Measurements from ENCODE around the gene PDE4DIP. TPM values are rescaled to one million over a fixed set of nuclear protein-coding genes. Genes with fewer than 3 reads are reported as not detected.
"Not testable (repeated sequence)": the region's sequence is repeated elsewhere in the genome, so short reads cannot be mapped to it uniquely, and the experiment has no call there.

The PDE4DIP gene
- total and polyA plus RNA-seq, 2 experiments from 2014 or later = 16.5 to 35.2 TPM

DNA sequence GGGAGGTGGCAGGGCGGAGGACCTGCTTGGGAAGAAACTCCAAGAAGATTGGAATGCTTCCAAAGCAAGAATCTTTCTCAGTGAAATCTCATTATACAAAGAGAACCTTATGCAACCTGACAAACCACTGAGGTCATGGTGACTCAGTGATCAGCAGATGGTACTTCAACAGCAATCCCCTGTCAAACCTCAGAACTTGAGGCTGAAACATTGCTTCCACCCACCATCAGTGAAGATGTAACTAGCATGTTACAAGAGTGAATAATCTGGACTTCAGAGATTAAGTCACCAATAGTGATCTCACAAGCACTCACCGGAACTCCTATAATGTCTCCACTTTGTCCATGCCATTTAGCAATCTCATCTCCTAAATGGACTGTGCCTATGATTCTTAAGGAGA, 148.1 kb downstream of the PDE4DIP start:
- DNase-seq (ENCODE audit: low spot score); H3K27me3 Mint-ChIP-seq (ENCODE audit: insufficient read depth, low read depth, poor library complexity); H3K27me3 ChIP-seq (ENCODE audit: insufficient read depth); H3F3A ChIP-seq (replicated peaks; ENCODE audit: low read depth); H2AFZ ChIP-seq; ATAC-seq; H3K27ac Mint-ChIP-seq; H3K4me2 ChIP-seq; H3K36me3 ChIP-seq (ENCODE audit: insufficient read depth); H3K4me3 ChIP-seq; H3K4me1 ChIP-seq (ENCODE audit: insufficient read depth); H3K79me2 ChIP-seq (replicated peaks; ENCODE audit: insufficient read depth); H3K36me3 Mint-ChIP-seq (ENCODE audit: low read depth); H3K27ac ChIP-seq (ENCODE audit: low read depth); H4K20me1 ChIP-seq (replicated peaks; ENCODE audit: insufficient read depth); H3K9me2 ChIP-seq (ENCODE audit: insufficient read depth); H3K4me3 Mint-ChIP-seq; H3K9me3 Mint-ChIP-seq; H3K4me1 Mint-ChIP-seq: not testable (repeated sequence)

DNA sequence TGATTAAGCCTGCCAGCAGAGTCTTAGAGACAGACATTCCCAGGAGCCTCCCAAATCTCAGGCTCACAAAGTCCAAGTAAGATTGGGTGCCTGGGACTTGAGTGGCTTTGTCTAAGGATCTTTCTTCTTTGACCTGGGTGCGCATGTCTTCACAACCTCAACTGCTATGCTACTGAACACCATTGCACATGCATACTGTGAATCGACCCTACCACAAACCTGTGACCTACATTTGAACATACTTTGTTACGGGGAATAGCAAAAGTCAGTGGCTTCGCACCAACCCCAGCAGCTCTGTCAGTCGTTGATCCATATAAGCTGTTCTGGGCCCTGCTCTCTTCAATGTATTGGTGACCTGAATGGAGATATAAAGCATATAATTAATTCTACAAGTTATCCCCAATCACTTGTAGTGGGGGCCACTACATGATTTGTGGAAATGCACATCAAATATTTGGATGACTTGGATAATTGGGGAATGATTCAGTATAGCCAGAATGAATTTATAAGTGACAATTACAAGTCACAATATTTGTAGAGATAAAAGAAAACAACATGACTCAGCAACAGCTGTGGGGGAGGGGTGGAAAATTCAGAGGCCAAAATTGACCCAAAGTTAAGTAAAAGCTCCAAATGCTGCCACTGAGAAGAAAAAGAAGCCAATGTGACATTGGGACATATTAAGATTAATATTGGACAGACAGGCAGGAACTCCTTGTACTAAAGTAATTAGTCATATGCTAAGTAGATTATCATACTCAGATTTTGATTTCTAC, 152.4 kb downstream of the PDE4DIP start:
- not testable (repeated sequence) for ATAC-seq; H4K20me1 ChIP-seq (replicated peaks; ENCODE audit: insufficient read depth); H3K4me1 Mint-ChIP-seq; H3K4me1 ChIP-seq (ENCODE audit: insufficient read depth); H3K27me3 ChIP-seq (ENCODE audit: insufficient read depth); H3K4me3 ChIP-seq; H3K27ac ChIP-seq (ENCODE audit: low read depth); H3K4me2 ChIP-seq; H3K27ac Mint-ChIP-seq; H3F3A ChIP-seq (replicated peaks; ENCODE audit: low read depth); H3K4me3 Mint-ChIP-seq; H3K27me3 Mint-ChIP-seq (ENCODE audit: insufficient read depth, low read depth, poor library complexity); H3K9me2 ChIP-seq (ENCODE audit: insufficient read depth); H3K79me2 ChIP-seq (replicated peaks; ENCODE audit: insufficient read depth); DNase-seq (ENCODE audit: low spot score); H3K36me3 ChIP-seq (ENCODE audit: insufficient read depth); H2AFZ ChIP-seq; H3K36me3 Mint-ChIP-seq (ENCODE audit: low read depth); H3K9me3 Mint-ChIP-seq

DNA sequence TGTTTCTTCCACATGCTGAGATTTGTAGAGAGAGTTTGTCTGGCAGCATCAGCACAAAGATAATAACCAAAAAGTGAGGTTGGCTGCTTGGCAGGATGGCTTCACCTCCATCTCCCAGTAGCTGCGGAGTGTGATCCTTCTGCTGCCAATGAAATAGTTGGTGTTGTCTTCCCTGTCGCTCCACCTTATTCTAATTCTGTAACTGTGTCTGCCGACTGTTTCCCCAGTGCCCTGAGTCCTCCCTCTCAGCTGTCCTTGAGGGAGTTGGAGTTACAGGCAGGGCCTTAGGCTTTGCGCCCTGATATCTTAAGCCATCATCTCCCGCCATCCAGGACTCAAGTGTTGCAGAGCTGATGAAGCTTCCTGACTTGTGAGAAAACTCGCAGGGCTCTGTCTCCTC, 153.2 kb downstream of the PDE4DIP start:
- H3K27ac ChIP-seq (ENCODE audit: low read depth); H3K4me1 ChIP-seq (ENCODE audit: insufficient read depth): not testable (repeated sequence)

DNA sequence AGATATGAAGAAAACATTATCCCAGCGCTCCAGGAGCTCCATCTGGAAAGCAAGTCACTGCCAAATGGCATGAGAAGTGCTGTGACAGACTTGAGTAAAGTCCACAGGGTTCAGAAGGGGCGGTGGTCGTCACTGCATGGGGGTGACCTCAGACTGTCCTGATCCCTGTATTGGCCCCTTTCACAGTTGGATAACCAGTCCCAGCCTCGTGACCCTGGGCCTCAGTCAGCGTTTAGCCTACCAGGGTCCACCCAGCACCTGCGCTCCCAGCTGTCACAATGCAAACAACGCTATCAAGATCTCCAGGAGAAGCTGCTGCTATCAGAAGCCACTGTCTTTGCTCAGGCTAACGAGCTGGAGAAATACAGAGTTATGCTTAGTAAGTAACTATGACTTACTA, 158.4 kb downstream of the PDE4DIP start:
- H3K4me3 Mint-ChIP-seq; ATAC-seq; H3K4me1 ChIP-seq (ENCODE audit: insufficient read depth); H4K20me1 ChIP-seq (replicated peaks; ENCODE audit: insufficient read depth); H3K4me1 Mint-ChIP-seq; H3K36me3 Mint-ChIP-seq (ENCODE audit: low read depth); H3K27me3 ChIP-seq (ENCODE audit: insufficient read depth); H3K4me3 ChIP-seq; H3K27ac Mint-ChIP-seq; H3K9me3 Mint-ChIP-seq; H3K27ac ChIP-seq (ENCODE audit: low read depth); H2AFZ ChIP-seq; DNase-seq (ENCODE audit: low spot score); H3K27me3 Mint-ChIP-seq (ENCODE audit: insufficient read depth, low read depth, poor library complexity); H3K79me2 ChIP-seq (replicated peaks; ENCODE audit: insufficient read depth); H3K4me2 ChIP-seq; H3F3A ChIP-seq (replicated peaks; ENCODE audit: low read depth); H3K9me2 ChIP-seq (ENCODE audit: insufficient read depth); H3K36me3 ChIP-seq (ENCODE audit: insufficient read depth): not testable (repeated sequence)

More for the DNA sequence above, 153.2 kb downstream of the PDE4DIP start:
- H3K79me2 ChIP-seq (replicated peaks; ENCODE audit: insufficient read depth); H3K4me2 ChIP-seq; H3K4me3 Mint-ChIP-seq; H3K36me3 ChIP-seq (ENCODE audit: insufficient read depth); H3K36me3 Mint-ChIP-seq (ENCODE audit: low read depth); H3K4me1 Mint-ChIP-seq; H3K27me3 ChIP-seq (ENCODE audit: insufficient read depth); H3F3A ChIP-seq (replicated peaks; ENCODE audit: low read depth); H3K9me3 Mint-ChIP-seq; H4K20me1 ChIP-seq (replicated peaks; ENCODE audit: insufficient read depth); DNase-seq (ENCODE audit: low spot score); ATAC-seq; H2AFZ ChIP-seq; H3K9me2 ChIP-seq (ENCODE audit: insufficient read depth); H3K27ac Mint-ChIP-seq; H3K4me3 ChIP-seq; H3K27me3 Mint-ChIP-seq (ENCODE audit: insufficient read depth, low read depth, poor library complexity): not testable (repeated sequence)

DNA sequence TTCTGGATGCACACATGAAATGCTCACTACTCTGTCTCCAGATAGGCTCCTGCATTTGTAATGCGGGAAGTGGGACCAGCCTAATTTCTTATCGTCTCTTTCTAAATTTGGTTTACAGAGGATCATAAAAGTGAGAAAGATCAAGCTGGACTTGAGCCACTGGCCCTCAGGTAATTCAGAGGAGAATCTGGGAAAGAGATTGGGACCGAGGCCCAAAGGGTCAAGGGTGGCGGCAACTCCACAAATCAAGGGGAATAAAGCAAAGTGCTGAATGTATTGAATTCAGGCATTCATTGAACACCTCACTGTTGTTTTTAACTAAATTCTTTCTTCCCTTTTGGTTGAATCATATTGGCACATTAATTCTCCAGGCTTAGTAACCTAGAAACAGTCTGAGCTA, 164.1 kb downstream of the PDE4DIP start:
- not testable (repeated sequence) for H3K79me2 ChIP-seq (replicated peaks; ENCODE audit: insufficient read depth); H3K4me2 ChIP-seq; H3K4me3 Mint-ChIP-seq; H3F3A ChIP-seq (replicated peaks; ENCODE audit: low read depth); DNase-seq (ENCODE audit: low spot score); H3K27me3 ChIP-seq (ENCODE audit: insufficient read depth); H3K9me3 Mint-ChIP-seq; H4K20me1 ChIP-seq (replicated peaks; ENCODE audit: insufficient read depth); H3K27ac Mint-ChIP-seq; H3K4me1 Mint-ChIP-seq; H3K36me3 Mint-ChIP-seq (ENCODE audit: low read depth); H3K9me2 ChIP-seq (ENCODE audit: insufficient read depth); H3K36me3 ChIP-seq (ENCODE audit: insufficient read depth); H2AFZ ChIP-seq; H3K4me3 ChIP-seq; H3K4me1 ChIP-seq (ENCODE audit: insufficient read depth); ATAC-seq; H3K27me3 Mint-ChIP-seq (ENCODE audit: insufficient read depth, low read depth, poor library complexity); H3K27ac ChIP-seq (ENCODE audit: low read depth)

DNA sequence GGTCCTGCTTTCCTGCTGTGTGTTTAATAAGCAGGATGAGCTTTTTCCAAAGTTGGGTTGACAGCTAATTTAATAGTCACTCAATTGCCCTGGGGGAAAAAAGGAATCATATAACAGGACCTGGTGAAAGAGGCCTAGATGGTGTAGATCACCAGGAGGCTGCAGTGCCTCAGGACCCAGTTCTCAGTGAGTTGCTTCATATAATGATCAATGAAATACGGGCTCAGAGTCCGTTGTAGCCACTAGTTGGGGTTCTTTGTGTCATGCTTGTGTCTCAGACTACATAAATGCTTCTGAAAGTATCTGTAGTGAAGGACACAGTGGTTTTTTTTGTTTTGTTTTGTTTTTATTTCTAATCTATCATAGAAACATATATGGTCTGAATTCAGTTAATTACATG, 164.5 kb downstream of the PDE4DIP start:
- not testable (repeated sequence) for H3K36me3 Mint-ChIP-seq (ENCODE audit: low read depth); H3K9me2 ChIP-seq (ENCODE audit: insufficient read depth); H2AFZ ChIP-seq; DNase-seq (ENCODE audit: low spot score); H3K27me3 ChIP-seq (ENCODE audit: insufficient read depth); H4K20me1 ChIP-seq (replicated peaks; ENCODE audit: insufficient read depth); H3K4me1 Mint-ChIP-seq; H3K4me2 ChIP-seq; H3K79me2 ChIP-seq (replicated peaks; ENCODE audit: insufficient read depth); H3K4me3 Mint-ChIP-seq; H3K36me3 ChIP-seq (ENCODE audit: insufficient read depth); H3F3A ChIP-seq (replicated peaks; ENCODE audit: low read depth); H3K9me3 Mint-ChIP-seq; H3K4me1 ChIP-seq (ENCODE audit: insufficient read depth); H3K27ac Mint-ChIP-seq; H3K27me3 Mint-ChIP-seq (ENCODE audit: insufficient read depth, low read depth, poor library complexity); ATAC-seq; H3K4me3 ChIP-seq; H3K27ac ChIP-seq (ENCODE audit: low read depth)

DNA sequence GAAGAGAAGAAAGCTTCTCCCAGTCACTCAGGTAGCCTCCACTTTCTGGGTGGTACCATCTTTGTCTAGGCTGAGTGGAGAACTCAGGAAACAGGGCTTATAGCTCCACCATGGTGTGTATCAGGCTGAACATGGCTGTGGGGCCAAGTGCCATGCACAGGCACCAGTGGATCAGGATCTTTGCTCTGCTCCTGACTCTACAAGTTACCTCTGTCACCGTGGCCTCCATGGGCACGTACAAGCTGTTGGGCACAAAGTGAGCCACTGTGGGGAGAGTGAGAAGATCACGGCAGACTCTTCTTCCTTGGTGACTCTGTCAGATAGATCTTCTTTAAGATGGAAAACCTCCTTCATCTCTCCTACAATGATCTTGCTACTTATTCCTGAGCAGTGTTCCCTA, 165.5 kb downstream of the PDE4DIP start:
- ATAC-seq; H3K36me3 Mint-ChIP-seq (ENCODE audit: low read depth); H3K27me3 ChIP-seq (ENCODE audit: insufficient read depth); H3K36me3 ChIP-seq (ENCODE audit: insufficient read depth); H3K27ac ChIP-seq (ENCODE audit: low read depth); H3K4me1 ChIP-seq (ENCODE audit: insufficient read depth); H2AFZ ChIP-seq; H3K9me3 Mint-ChIP-seq; H3F3A ChIP-seq (replicated peaks; ENCODE audit: low read depth); H3K4me3 ChIP-seq; H3K9me2 ChIP-seq (ENCODE audit: insufficient read depth); H3K4me2 ChIP-seq; H3K4me1 Mint-ChIP-seq; H3K27ac Mint-ChIP-seq; H3K27me3 Mint-ChIP-seq (ENCODE audit: insufficient read depth, low read depth, poor library complexity); DNase-seq (ENCODE audit: low spot score); H3K79me2 ChIP-seq (replicated peaks; ENCODE audit: insufficient read depth); H4K20me1 ChIP-seq (replicated peaks; ENCODE audit: insufficient read depth); H3K4me3 Mint-ChIP-seq: not testable (repeated sequence)
